HEK293T (cell line): ENCODE results near the gene TLK2.

Source experiments
- CTBP1 ChIP-seq: fragments of 450-650 bp; IDR thresholded peaks from 2 replicates; pipeline ENCODE4 v1.6.1; 2016; ENCODE audit warnings: borderline replicate concordance
- ELF4 ChIP-seq: fragments of 450-650 bp; IDR thresholded peaks from 2 replicates; pipeline ENCODE4 v1.6.1; 2017; ENCODE audit warnings: antibody characterized with exemption
- FOXA1 ChIP-seq: fragments of 450-650 bp; IDR thresholded peaks from 2 replicates; pipeline ENCODE4 v1.6.1; 2016; ENCODE audit warnings: mild to moderate bottlenecking
- FOXK2 ChIP-seq: fragments of 450-650 bp; IDR thresholded peaks from 2 replicates; pipeline ENCODE4 v1.6.1; 2016; ENCODE audit warnings: mild to moderate bottlenecking
- FOXM1 ChIP-seq: fragments of 450-650 bp; IDR thresholded peaks from 2 replicates; pipeline ENCODE4 v1.6.1; 2017; ENCODE audit warnings: mild to moderate bottlenecking, borderline replicate concordance
- HDGF ChIP-seq: fragments of 450-650 bp; IDR thresholded peaks from 2 replicates; pipeline ENCODE4 v1.6.1; 2017; ENCODE audit warnings: antibody characterized with exemption, borderline replicate concordance
- L3MBTL2 ChIP-seq: fragments of 450-650 bp; conservative IDR thresholded peaks from 2 replicates; pipeline ENCODE4 v1.6.1; 2016; ENCODE audit warnings: mild to moderate bottlenecking
- LEF1 ChIP-seq: fragments of 450-650 bp; IDR thresholded peaks from 2 replicates; pipeline ENCODE4 v1.6.1; 2017; ENCODE audit warnings: mild to moderate bottlenecking, borderline replicate concordance
- SP1 ChIP-seq: fragments of 450-650 bp; IDR thresholded peaks from 2 replicates; pipeline ENCODE4 v1.6.1; 2017
- SUZ12 ChIP-seq: fragments of 450-650 bp; IDR thresholded peaks from 2 replicates; pipeline ENCODE4 v1.6.1; 2016; ENCODE audit warnings: mild to moderate bottlenecking
- ZNF384 ChIP-seq: fragments of 450-650 bp; IDR thresholded peaks from 2 replicates; pipeline ENCODE4 v1.6.1; 2016
- TF ChIP-seq, protein P1 (sequence below): fragments of 450-650 bp; IDR thresholded peaks from 2 replicates; pipeline ENCODE4 v1.6.1; 2016

DNA sequence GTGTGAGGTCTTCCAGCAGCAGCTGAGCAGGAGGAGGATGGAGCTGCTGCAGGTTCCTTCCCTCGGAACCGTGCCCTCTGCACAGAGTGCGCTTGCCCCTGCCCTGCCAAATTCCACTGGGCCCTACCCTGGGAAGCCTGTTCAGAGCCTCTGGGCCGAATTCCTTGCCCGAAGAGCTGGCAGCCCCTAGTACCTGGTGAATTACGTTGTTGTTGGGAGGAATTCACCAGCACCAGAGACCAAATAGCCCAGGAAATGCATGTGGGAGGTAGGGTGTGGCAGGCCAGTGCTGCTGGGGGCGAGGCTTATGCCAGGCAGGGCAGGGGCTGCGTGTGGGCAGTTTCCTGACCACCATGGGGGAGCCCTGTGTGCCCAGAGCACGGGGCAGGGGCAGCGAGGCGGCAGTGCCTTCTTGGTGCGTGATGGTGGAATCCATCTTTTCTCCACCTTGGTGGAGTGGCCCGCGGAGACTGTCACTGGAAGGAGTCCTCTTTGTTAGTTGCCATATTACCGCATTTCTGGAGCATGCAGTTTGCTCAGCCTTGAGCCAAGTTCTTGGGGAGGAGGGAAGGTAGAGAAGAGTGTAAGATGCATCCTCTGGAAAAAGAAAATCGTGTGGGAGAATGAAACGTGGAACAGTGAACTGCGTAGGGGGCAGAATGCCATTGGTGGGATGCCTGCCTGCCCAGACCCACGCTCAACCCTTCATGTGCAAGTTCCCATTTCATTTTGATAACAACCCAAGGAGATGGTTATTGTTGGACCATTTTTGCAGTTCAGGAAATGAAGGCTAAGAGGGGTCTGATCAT is 151.1 kb downstream of the TLK2 start:
- TF ChIP-seq SP1 = no peak
- TF ChIP-seq LEF1 = no peak
- TF ChIP-seq SUZ12 = no peak
- TF ChIP-seq, protein P1, sequence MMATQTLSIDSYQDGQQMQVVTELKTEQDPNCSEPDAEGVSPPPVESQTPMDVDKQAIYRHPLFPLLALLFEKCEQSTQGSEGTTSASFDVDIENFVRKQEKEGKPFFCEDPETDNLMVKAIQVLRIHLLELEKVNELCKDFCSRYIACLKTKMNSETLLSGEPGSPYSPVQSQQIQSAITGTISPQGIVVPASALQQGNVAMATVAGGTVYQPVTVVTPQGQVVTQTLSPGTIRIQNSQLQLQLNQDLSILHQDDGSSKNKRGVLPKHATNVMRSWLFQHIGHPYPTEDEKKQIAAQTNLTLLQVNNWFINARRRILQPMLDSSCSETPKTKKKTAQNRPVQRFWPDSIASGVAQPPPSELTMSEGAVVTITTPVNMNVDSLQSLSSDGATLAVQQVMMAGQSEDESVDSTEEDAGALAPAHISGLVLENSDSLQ = no peak
- no peak for TF ChIP-seq HDGF
- TF ChIP-seq L3MBTL2 = no peak
- TF ChIP-seq CTBP1 = no peak
- TF ChIP-seq ZNF384 = no peak
- no peak for TF ChIP-seq FOXM1
- TF ChIP-seq FOXA1 = no peak
- no peak for TF ChIP-seq ELF4
- TF ChIP-seq FOXK2 = no peak
